Stimulated activated CD8-positive, alpha-beta memory T cell treated with anti-CD3 and anti-CD28 coated beads, Interleukin-4, amount 100 ng/mL, for 1 hour (primary cell): ENCODE results near the gene ITPA.
"Not testable (repeated sequence)": the region's sequence is repeated elsewhere in the genome, so short reads cannot be mapped to it uniquely, and the experiment has no call there.

Experiments
- DNase-seq, 2 donors: peaks; one replicate each; pipeline ENCODE4 v3.0.0-alpha.2; 2020; ENCODE audit warnings: low read depth in 2 of 2, low spot score in 1 of 2

The ITPA gene

DNA sequence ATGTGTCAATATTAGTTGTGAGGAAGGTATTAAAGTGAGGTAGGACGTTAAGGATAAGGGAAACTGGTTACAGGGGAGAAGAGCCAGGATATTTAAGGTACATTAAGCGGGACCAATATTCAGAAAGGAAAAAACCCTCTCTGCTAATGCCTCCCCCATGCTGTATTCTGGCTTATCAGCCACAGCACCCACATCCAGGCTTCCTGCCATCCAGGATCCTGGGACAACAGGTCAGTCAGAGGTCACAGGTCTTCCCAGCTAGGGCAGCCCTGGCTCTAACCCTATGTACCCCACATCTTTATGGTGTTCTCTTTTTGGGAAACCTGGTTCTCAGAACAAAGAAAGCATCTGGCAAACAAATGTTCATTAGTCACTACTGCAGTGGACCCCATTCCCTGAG lies 10.1 kb upstream of the ITPA start:
- no peak for DNase-seq

DNA sequence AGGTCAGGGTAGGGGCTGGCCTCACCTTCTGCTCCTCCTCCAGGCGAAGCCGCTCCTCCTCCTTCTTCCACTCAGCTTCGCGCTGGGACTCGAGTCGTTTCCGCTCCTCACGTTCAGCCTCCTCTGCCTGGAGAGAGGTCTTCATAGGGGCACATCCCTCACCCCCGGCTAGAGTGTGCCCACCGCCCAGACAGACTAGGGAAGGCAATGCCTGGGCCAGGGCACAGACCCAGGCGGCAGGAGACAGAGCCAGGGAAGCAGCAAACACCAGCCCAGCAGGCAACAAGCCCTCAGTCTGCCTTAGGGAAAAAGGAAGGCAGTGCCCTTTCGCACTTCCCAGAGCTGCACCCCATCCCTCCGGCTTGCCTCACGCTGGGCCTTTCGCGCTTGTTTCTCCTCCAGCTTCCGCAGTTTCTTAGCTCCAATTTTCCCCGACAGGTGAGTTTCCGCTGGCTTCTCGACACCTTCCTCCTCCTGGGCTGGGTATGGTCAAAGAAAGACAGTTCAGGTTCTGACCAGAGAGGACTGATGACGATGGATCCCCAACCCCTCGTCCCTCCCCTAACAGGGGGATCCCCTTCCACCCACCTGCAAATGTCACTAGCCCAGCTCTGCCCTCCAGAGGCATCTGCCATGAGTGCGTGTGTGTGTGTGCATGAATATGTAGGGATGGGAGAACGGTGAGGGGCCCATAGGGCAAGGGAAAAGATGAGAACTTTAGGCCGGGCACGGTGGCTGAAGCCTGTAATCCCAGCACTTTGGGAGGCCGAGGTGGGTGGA lies 9.1 kb upstream of the ITPA start:
- DNase-seq = no peak

DNA sequence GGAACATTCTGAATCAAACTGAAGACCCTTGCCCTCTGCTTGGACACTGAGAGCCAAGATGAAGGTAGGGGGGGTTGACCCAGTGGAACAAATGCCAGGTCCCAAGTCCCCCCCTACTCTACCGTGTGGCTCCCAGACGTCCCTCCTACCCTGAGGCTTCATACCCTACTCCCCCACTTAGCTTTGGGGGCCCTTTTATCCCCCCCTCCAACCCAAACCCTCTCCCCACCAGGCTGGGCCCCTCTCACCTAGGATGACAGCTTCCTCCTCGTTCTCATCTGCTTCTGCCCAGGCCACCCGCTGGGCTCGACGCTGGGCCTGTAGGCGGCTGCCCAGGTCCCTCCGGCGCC lies 6.4 kb upstream of the ITPA start:
- no peak for DNase-seq

DNA sequence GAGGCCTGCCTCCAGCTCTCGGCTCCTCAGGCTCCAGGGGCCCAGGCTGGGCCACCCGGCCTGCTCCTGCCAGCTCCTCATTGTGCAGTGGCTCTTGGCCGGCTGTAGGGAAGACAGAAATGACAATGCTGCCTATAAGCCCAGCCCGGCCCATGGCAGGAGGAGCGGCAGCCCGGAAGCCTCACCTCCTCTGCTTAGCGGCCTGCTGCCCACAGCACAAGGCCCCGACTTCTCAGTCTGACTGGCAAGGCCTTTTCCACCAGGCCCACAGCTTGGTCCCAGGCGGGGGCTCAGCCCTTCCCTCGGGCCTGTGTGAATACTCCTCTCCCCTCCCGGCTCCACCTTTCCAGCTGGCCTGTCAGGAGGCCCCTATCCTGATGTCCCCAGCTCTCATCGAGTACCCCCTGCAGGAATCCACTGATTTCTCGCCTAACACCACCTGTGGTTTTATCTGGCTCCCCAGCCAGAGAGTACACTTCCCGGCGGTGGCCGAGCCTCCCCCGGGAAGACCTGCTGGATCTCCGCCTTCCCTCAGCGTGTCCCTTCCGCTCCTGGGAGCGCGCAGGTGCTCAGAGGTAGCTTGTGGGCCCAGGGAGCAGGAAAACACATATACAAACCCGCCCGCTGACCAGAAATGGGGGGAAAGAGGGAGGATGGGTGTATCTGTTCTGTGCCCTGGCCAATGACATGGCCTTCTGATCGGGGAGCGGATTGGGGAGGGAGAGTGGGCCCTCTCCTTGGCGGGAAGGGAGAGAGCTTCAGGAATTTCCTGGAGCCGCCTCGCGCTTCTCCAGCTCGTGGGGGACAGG lies 5.8 kb upstream of the ITPA start:
- DNase-seq = no peak

DNA sequence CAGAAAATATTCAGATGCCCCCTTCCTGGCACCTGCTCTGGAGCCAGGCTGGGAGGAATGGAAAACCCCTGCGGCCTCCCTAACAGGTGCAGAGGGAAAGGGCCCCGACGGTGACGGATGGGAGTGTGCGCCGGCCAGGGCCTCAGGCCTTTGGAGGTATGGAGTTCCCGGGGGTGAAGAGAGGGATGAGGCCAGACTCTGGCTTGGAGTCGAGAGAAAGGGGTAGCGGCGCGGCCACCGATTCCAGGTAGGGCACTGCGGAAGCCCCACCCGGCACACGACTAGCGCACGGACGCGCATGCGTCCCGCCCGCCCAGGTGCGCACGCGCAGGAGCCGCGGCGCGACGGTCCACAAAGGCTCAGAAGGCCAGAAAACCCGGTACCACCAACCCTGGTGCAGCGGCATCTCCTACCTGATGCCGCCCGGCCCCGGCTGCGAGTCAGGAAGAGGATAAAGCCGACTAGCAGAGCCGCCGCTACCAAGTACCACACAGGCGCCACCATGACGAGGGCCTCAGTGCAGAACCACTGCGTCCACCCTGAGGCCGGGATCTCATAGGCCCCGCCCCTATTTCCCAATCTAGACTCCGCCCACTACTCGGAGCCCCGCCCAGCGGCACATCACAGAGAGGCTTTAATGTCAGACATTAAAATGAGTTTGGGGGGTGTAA lies 5.0 kb upstream of the ITPA start, which contains the start of gene DDRGK1:
Gene DDRGK1, minus strand, starts transcription at position 559 of the 671 bp plus-strand sequence. Its CDS starts 55 bp downstream, at position 504.
- DNase-seq = peak; percentile 79 to 83

DNA sequence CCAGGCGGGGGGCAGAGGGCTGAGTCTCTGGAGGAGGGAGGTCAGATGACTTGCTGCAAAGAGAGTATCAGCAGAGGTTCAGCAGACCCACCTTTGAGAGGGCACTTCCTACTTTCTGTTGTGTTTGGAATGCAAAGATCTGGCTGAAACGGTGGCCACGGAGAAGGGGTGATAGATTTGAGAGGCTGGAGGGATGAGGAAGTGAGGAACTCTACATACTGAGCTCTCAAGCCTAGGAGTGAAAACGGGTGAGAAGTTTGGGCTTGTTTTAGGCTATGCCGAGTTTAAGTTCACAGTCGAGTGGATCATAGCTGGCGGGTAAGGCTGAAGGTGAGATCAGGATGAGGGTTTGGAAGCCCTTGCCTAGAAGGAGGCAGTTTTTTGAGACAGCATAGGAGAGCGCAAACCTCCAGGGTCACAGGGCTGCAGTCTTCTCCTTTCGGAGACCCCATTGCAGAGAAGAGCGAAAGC lies 477 bp upstream of the ITPA start:
- DNase-seq = no peak

DNA sequence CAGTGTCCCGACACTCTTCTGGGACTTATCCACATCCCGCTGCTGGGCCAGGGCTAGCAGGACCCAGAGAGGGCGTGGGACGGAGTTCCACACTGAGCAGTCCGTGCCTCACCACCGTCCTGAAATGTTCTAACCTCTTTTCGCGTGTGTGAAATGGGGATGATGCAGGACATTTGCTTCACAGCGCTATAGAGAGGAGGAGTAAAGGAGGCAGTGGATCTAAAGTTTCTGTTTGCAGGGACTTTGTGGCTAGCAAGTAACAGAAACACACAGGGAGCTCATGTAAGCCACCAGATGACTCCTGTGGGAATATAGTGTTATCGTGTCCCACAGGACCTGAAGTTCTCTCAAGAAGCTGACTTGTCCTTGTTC lies 634 bp downstream of the ITPA start:
- no peak for DNase-seq

DNA sequence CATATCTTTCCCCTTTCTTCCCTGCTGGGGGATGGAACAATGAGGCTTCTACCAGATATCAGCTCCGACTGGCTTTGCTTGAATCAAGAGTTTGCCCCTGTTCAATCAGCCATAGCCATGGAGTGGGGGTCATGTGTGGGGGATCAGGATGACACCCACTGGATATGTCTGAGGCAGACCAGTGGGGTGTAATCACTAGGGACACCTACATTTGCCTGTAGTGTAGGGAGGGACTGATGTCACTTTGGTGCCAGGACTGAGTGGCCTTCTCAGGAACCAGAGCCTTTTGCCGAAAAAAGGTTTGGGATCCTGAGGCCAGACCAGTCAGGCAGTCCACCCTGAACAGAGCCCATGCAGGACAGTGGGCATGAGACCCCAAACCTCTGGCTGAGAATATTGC lies 1.0 kb downstream of the ITPA start:
- no peak for DNase-seq

DNA sequence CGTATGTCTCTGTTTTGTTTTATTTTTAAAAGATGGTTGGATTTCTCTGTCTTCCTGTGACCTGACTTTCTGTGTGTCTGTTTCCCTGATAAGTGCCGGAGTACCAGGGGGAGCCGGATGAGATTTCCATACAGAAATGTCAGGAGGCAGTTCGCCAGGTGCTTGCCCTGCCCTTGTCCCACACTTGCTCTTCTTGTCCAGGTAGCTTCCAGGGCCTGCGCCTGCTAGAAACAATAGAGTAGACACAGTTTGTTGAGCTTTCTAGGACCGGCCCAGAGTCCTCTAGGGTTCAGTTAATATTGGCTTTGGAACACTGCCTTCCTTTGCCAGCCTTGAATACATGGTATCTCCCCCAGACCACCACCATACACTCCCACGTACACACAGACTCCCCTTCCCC lies 3.9 kb downstream of the ITPA start:
- DNase-seq = no peak

DNA sequence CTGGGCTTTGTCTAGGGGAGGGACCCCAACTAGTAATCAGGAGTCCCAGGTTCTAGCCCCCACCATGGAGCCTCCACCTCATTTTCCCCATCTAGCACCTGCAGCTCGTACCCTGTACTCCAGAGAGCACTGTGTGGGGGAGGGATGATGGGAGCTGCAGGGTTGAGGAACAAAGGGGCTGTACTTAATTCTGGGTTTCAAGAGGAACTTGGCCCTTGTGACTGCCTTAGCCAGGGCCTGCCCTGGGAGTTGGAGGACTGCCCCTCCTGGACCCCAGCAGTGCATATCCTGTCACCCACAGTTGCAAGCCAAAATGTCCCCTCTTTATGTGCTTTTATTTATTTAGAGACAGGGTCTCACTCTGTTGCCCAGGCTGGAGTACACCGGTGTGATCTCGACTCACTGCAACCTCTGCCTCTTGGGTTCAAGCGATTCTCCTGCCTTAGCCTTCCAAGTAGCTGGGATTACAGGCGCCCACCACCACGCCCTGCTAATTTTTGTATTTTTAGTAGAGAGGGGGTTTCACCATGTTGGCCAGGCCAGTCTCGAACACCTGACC lies 6.1 kb downstream of the ITPA start:
- DNase-seq = not testable (repeated sequence)

DNA sequence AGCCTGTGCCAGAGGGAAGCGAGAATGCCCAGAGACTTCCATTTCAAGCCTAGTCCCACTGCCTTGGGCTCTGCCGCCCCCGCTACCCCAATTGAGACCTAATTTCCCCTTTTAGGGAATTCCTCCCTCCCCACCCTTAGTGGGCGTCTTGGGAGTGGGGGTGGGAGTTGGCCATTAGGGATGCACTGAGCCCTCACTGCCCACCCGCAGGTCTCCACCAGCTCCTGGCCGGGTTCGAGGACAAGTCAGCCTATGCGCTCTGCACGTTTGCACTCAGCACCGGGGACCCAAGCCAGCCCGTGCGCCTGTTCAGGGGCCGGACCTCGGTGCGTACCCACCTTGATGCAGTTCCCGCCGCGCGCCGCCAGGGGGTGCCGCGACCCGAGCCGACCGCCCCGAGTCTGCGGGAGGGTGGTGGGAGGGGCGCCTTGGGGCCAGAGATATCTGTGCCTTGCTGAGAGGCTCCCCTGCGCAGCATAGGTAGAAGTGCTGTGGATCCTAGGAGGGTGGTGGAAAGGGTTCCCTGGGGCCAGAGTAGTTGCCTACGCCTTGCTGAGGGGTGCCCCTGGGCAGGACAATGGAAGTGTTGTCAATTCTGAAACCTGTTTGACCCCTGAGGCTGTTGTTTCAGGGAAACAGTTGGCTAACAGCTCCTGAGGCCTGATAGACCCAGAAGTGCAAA lies 9.2 kb downstream of the ITPA start:
- peak; percentile 50 to 51 for DNase-seq

DNA sequence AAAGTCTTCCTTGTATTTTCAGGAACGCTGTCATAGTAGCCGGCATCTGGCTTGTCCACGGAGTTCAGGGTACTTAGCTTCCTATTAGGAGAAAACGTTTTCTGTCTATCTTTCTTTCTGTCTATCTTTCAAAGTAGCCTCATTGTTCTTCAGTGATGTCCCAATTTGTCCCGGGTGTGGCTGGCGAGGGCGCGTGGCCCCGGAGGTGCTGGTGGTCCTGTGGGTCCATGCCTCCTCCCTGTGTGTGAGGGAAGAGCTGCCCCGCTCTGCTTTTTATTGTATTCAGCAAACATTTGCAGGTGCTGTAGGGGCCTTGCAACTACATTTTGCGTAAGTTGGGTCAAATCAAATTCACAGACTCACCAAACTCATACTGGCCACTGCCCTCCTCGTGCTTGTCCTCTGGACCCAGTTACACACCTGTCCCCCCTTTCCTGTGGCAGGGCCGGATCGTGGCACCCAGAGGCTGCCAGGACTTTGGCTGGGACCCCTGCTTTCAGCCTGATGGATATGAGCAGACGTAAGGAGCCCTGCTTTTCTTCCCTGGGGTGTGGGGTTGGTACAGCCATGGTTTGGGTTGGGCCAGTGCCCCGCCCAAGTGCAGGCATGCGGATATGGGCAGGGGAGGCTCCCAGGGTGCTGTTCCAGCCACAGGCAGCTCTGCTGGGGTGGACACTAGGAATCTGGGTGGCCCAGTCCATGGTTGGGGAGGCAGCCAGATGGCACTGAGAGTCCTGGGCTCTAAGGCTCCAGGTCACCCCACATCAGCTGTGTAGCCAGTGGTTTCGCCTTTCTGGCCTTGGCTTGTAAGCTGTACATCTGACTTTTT lies 12.3 kb downstream of the ITPA start:
- no peak for DNase-seq

DNA sequence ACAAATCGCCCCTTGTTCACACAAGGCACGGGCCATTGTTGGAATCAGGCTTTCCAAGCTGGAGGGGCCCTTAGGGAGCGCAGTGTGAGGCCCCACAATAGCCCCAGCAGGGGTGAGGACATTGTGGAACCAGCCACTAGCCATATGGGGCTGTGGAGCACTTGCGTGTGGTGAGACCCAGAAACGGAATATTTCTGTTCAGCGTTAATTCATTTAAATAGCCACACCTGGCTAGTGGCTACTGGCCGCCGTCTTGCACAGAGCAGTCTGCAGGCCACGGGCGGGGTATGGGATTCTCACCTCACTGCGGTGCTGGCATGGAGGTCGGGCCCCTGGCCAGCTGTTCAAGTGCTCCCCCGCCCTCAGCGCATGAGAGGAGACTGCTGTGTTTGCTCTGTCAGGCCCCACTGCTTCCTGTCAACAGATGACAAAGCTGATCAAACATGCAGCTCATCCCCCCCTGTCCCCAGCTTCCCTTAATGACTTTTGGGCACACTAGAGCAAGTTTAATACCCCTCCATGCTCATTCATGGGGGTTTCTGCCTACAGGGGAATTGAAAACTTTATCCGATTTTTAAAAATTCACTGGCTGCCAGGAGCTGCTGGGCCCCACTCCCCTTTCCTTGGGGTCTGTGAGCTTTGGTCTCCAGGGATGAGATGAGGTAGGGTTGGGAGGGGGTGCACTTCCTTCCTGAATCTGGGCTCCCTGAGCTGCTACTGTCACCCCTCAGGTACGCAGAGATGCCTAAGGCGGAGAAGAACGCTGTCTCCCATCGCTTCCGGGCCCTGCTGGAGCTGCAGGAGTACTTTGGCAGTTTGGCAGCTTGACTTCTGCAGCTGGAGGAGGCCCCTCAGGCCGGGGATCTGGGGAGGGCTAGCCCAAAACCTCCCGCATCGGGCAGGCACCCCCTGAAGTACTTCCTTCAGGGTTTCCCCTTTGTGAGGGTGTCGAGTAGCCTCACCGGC lies 13.6 kb downstream of the ITPA start:
- DNase-seq = no peak

DNA sequence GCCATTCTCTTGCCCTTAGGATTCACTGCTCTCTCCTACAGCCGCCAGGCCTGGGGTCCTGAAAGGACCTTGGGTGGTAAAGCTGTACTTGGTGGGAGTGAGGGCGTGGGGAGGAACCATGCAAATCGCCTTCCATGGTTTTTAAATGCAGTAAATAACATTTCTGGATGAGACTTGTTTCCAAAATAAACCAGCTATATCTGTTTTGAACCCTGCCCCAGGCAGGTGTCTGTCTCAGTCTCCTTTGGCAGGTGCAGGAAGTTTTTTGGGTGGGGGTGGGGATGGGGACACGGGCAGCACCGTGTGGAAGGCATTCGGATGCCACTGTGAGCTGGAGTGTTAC lies 14.3 kb downstream of the ITPA start:
- no peak for DNase-seq

DNA sequence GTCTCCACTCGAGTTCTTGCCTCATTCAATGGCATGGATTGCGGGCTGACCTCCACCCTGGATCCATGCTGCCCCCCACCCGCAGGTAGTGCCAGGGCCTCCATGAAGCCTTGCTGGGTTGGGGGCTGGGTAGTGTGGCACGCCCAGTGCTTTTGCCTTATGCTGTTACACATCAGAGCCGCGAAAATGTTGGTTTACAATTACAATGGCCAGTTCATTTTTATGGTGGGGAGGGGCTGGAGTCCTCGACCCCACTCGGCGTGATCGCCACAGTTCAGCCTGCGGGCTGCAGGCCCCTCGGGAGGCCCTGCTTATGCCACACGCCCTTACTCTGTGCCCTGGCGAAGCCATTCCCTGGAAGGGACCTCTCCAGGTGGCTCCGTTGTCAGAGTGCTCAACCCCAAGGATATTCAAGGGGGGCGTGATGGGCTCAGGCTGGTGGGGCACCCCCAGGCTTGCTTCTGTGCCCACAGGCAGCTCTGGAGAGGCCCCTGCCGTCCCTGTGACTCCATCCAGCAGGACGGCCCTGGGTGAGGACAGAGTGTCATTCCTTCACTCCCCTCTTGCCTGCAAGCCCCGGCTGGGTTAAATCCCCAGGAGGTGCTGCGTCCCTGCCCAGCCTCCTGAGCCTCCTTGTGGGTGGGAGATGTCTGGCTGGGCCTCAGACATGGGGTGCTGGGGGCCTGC lies 14.8 kb downstream of the ITPA start:
- DNase-seq = no peak

DNA sequence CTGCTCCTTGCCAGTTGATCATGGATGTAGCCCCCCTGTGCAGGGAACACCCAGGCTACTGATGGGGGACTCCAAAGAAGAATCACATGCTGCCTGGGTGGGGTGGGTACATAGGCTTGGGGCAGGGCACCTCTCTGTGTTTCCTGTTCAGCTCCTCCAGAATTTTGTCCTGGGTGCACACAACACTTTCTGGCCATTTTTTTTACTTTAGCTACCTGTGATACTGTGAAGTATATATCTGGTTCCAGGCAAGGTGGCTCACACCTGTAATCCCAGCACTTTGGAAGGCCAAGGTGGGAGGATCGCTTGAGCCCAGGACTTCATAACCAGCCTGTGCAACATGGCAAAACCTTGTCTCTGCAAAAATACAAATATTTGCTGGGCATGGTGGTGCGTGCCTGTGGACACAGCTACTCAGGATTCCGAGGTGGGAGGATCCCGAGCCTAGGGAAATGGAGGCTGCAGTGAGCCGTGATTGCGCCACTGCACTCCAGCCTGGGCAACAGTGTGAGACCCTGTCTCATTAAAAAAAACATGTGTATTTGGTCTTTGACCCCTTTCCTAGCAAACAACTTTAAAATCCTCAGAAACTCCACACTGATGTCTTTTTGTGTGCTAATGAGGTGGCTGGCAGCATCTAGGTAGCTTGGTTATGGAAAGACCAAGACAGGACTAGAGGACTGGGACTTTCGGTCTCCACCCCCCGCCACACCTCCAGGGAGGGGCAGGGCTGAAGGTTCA lies 15.6 kb downstream of the ITPA start:
- DNase-seq = no peak

DNA sequence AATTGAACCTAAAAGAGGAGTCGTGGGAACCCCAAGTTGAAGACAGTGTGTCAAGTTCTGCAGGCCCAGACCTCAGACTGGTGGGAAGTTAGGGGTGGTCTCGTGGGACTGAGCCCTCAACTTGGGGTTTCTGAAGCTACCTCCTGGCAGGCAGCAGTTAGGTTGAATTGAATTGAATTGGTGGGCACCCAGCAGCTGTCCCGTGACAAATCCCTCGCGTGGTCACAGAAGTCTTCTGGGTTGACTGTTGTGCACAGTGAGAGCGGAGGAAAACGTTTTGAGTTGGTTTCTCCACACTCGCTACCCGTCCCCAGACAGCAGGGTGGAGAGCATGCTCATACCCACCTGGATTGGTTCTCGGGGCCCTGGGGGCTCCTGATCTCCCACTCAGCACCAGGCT lies 16.8 kb downstream of the ITPA start:
- no peak for DNase-seq

DNA sequence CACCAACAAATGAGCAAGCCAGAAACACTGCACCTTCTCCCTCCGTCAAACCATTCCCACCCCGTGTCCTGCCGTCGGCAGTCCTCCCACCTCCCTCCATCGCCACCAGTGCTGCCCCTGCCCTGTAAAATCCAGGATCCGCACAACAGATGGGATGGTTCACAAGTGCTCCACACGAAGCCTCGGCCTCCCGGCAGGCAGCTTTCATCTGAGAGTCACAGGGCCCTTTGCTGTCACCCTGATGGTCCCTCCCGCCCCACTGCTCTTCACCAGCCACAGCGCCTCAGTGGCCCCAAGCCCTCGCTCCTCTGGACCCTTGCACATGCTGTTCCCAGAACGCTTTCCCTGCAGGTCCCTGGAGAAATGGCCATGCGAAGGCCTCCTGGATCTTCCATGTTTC lies 17.6 kb downstream of the ITPA start:
- no peak for DNase-seq
